ENCODE results near the gene CLIC4. TPM values are rescaled to one million over a fixed set of nuclear protein-coding genes. Genes with fewer than 3 reads are reported as not detected.

The CLIC4 gene
- polyA plus RNA-seq, 1 donor (not counting 4 experiments of a cell fraction or from before 2014, with no cell fraction given): 130 TPM

GRCh38 chr1:24724345-24725208 lies 20.7 kb upstream of the CLIC4 start:
- Histone ChIP-seq H3K9ac (ENCODE audit: control insufficient read depth, extremely low read depth, insufficient read depth, low read length) (no peak overlapping the region), H3K27me3 (ENCODE audit: control insufficient read depth, extremely low read depth, insufficient read depth, low read length) (no peaks in the 10 kb centered on the region), H3K27ac (ENCODE audit: control insufficient read depth, insufficient read depth, low read length) (no peak overlapping the region), H3K79me2 (ENCODE audit: control insufficient read depth, insufficient read depth, low read length) (no peaks in the 10 kb centered on the region), H3K4me2 (ENCODE audit: control insufficient read depth, extremely low read depth, insufficient read depth, low read depth, low read length) (no peak overlapping the region), H3K4me1 (ENCODE audit: control insufficient read depth, extremely low read depth, insufficient read depth, low read length) (peaks cover 5% of the 10 kb centered on the region), H2AFZ (ENCODE audit: control insufficient read depth, low read length) (no peak overlapping the region), H3K9me3 (ENCODE audit: control insufficient read depth, low read depth, low read length) (no peaks in the 10 kb centered on the region), H3K36me3 (ENCODE audit: control insufficient read depth in 2 of 2, extremely low read depth in 1 of 2, insufficient read depth in 2 of 2, low read length in 2 of 2) (no peaks in the 10 kb centered on the region), H3K9me1 (ENCODE audit: control insufficient read depth, extremely low read depth, insufficient read depth, low read length) (no peaks in the 10 kb centered on the region), H3K4me3 (ENCODE audit: control insufficient read depth in 2 of 3, extremely low read depth in 1 of 3, insufficient read depth in 2 of 3, low read depth in 1 of 3, low read length in 3 of 3) (no peak overlapping the region), H4K20me1 (ENCODE audit: control insufficient read depth, extremely low read depth, insufficient read depth, low read length) (no peaks in the 10 kb centered on the region)
- dilution Hi-C loops (cut with MboI; ENCODE audit: extremely low pct_ligation_motif_present, low sequenced_read_pairs): no loop called here
- DNase-seq (ENCODE audit: low read depth, low spot score): no peak
- FAIRE-seq: no peak
- no peak for TF ChIP-seq CTCF (optimal IDR thresholded peaks at IDR 0.05 in 1 of 3, IDR thresholded peaks at IDR 0.05 in 1 of 3, conservative IDR thresholded peaks at IDR 0.05 in 1 of 3; ENCODE audit: extremely low read depth in 1 of 3, insufficient read depth in 2 of 3, low read length in 3 of 3)
- no peak for TF ChIP-seq EZH2 (IDR thresholded peaks at IDR 0.05; ENCODE audit: low read length)

GRCh38 chr1:24725209-24725651 lies 20.0 kb upstream of the CLIC4 start:
- Histone ChIP-seq H3K4me3 (ENCODE audit: control insufficient read depth in 2 of 3, extremely low read depth in 1 of 3, insufficient read depth in 2 of 3, low read depth in 1 of 3, low read length in 3 of 3) (no peak overlapping the region), H3K27ac (ENCODE audit: control insufficient read depth, insufficient read depth, low read length) (no peak overlapping the region), H4K20me1 (ENCODE audit: control insufficient read depth, extremely low read depth, insufficient read depth, low read length) (no peaks in the 10 kb centered on the region), H3K27me3 (ENCODE audit: control insufficient read depth, extremely low read depth, insufficient read depth, low read length) (no peaks in the 10 kb centered on the region), H3K9me1 (ENCODE audit: control insufficient read depth, extremely low read depth, insufficient read depth, low read length) (no peaks in the 10 kb centered on the region), H3K36me3 (ENCODE audit: control insufficient read depth in 2 of 2, extremely low read depth in 1 of 2, insufficient read depth in 2 of 2, low read length in 2 of 2) (no peaks in the 10 kb centered on the region), H3K9ac (ENCODE audit: control insufficient read depth, extremely low read depth, insufficient read depth, low read length) (no peak overlapping the region), H3K9me3 (ENCODE audit: control insufficient read depth, low read depth, low read length) (no peaks in the 10 kb centered on the region), H3K4me1 (ENCODE audit: control insufficient read depth, extremely low read depth, insufficient read depth, low read length) (peaks cover 5% of the 10 kb centered on the region), H2AFZ (ENCODE audit: control insufficient read depth, low read length) (no peak overlapping the region), H3K4me2 (ENCODE audit: control insufficient read depth, extremely low read depth, insufficient read depth, low read depth, low read length) (no peak overlapping the region), H3K79me2 (ENCODE audit: control insufficient read depth, insufficient read depth, low read length) (no peaks in the 10 kb centered on the region)
- dilution Hi-C loops (cut with MboI; ENCODE audit: extremely low pct_ligation_motif_present, low sequenced_read_pairs): no loop called here
- TF ChIP-seq EZH2 (IDR thresholded peaks at IDR 0.05; ENCODE audit: low read length) (no peak), CTCF (optimal IDR thresholded peaks at IDR 0.05 in 1 of 3, IDR thresholded peaks at IDR 0.05 in 1 of 3, conservative IDR thresholded peaks at IDR 0.05 in 1 of 3; ENCODE audit: extremely low read depth in 1 of 3, insufficient read depth in 2 of 3, low read length in 3 of 3) (no peak)
- no peak for DNase-seq (ENCODE audit: low read depth, low spot score)
- no peak for FAIRE-seq

Data from keratinocyte (primary cell).